Transverse colon (tissue), 4 donors: ENCODE measurements around the gene DLGAP1. TPM values are rescaled to one million over a fixed set of nuclear protein-coding genes. Genes with fewer than 3 reads are reported as not detected.

ENCODE experiments used
- DNase-seq: peaks from one replicate; pipeline ENCODE4 v3.0.0-alpha.2; 2019
- H3K27ac ChIP-seq, 4 donors: fragments of 200-600 bp; sonication (generic); 2 replicates each; pipeline ENCODE4 v1.5.1; 2016 to 2018; ENCODE audit warnings: inconsistent platforms in 4 of 4
- H3K27me3 ChIP-seq: fragments of 200-600 bp; sonication (generic); 2 replicates; pipeline ENCODE4 v1.5.1; 2017; ENCODE audit warnings: inconsistent platforms
- H3K36me3 ChIP-seq, 4 donors: fragments of 200-600 bp; sonication (generic); 2 replicates each; pipeline ENCODE4 v1.5.1; 2017 to 2019; ENCODE audit warnings: inconsistent platforms in 4 of 4
- H3K4me1 ChIP-seq, 4 donors: fragments of 200-600 bp; sonication (generic); 2 replicates each; pipeline ENCODE4 v1.5.1; 2017 to 2020; ENCODE audit warnings: inconsistent platforms in 4 of 4
- H3K4me3 ChIP-seq, 4 donors: fragments of 200-600 bp; sonication (generic); 1 replicate in 1 of 4; 2 replicates in 3 of 4; pipeline versions ENCODE4 v1.5.1 to v1.6.1; 2017 to 2019; ENCODE audit warnings: inconsistent platforms in 4 of 4
- H3K9me3 ChIP-seq, 2 donors: fragments of 200-600 bp; sonication (generic); 2 replicates each; pipeline ENCODE4 v1.5.1; 2017 to 2019; ENCODE audit warnings: inconsistent platforms in 2 of 2
- EP300 ChIP-seq: sonication (generic); formaldehyde crosslinking; IDR thresholded peaks from one replicate; pipeline ENCODE4 v1.6.1; 2017; ENCODE audit warnings: antibody characterized with exemption, low read depth
- POLR2A ChIP-seq: fragments of 450-650 bp; IDR thresholded peaks from one replicate; pipeline ENCODE4 v1.6.1; 2016; ENCODE audit warnings: antibody characterized with exemption, mild to moderate bottlenecking, moderate library complexity
- POLR2AphosphoS5 ChIP-seq, 3 donors: sonication (generic); formaldehyde crosslinking; IDR thresholded peaks; one replicate each; pipeline ENCODE4 v1.6.1; 2016; ENCODE audit warnings: antibody characterized with exemption in 3 of 3
- WGBS, 2 donors: methylation state at CpG; one replicate each; pipeline ENCODE4 v1.1.5; 2018; ENCODE audit warnings: low coverage in 1 of 2; 5-methylcytosine and 5-hydroxymethylcytosine counted together
- in situ Hi-C, 4 donors: fragments of 200-750 bp; cut with MboI; loops; one replicate each; pipeline versions ENCODE4 v1.15.0 to v1.15.1; 2017; ENCODE audit warnings: low sequenced_read_pairs in 3 of 4, low pct_ligation_motif_present in 1 of 4, low pct_unique_long_range_greater_than_20kb in 1 of 4
- intact Hi-C: fragments of 100-400 bp; cut with DNase I; formaldehyde crosslinking; loops from one replicate; pipeline ENCODE4 v1.15.1; 2023; ENCODE audit warnings: low total_unique reads
- total RNA-seq, 4 donors: library from RNA; depleted of rRNA; stranded (reverse); fragments of >200 nt; gene quantifications; one replicate each; pipeline ENCODE4 v1.1.0, GENCODE V29; 2016
- TF ChIP-seq, protein P1 (sequence below), 5 experiments: fragments of 200-600 bp in 3 of 5; fragments of 450-650 bp in 2 of 5; sonication (generic) in 3 of 5; IDR thresholded peaks; 1 replicate in 2 of 5; 2 replicates in 3 of 5; pipeline ENCODE4 v1.5.1; 2016 to 2017; ENCODE audit warnings: antibody characterized with exemption in 5 of 5, inconsistent platforms in 3 of 5, mild to moderate bottlenecking in 2 of 5, moderate library complexity in 1 of 5

DLGAP1 gene
- total RNA-seq, 4 donors from 2014 or later = 2.7 to 7.2 (median 3.3) TPM

DNA sequence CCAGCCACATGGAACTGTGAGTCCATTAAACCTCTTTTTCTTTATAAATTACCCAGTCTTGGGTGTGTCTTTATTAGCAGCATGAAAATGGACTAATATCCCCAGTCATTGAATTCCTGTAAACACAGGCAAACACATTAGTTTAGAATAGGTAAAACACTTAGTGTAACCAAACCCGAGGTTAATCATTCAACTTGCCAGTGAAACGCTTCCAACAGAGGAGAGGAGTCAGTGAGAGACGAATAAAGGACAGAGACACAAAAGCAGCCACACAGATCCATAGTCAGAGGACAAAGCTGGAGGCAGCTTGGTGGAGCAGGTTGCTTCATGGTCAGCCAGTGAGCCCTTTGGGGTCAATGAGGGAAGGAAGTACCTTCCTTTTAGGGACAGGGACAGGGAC lies 657.1 kb downstream of the DLGAP1 start:
- Histone ChIP-seq H3K27me3 (no peaks in the 10 kb centered on the region), H3K4me1 (no peaks in the 10 kb centered on the region), H3K27ac (no peak overlapping the region), H3K4me3 (no peak overlapping the region), H3K36me3 (no peaks in the 10 kb centered on the region), H3K9me3 (no peaks in the 10 kb centered on the region)
- TF ChIP-seq, protein P1, sequence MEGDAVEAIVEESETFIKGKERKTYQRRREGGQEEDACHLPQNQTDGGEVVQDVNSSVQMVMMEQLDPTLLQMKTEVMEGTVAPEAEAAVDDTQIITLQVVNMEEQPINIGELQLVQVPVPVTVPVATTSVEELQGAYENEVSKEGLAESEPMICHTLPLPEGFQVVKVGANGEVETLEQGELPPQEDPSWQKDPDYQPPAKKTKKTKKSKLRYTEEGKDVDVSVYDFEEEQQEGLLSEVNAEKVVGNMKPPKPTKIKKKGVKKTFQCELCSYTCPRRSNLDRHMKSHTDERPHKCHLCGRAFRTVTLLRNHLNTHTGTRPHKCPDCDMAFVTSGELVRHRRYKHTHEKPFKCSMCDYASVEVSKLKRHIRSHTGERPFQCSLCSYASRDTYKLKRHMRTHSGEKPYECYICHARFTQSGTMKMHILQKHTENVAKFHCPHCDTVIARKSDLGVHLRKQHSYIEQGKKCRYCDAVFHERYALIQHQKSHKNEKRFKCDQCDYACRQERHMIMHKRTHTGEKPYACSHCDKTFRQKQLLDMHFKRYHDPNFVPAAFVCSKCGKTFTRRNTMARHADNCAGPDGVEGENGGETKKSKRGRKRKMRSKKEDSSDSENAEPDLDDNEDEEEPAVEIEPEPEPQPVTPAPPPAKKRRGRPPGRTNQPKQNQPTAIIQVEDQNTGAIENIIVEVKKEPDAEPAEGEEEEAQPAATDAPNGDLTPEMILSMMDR (IDR thresholded peaks at IDR 0.05) = no peak
- TF ChIP-seq POLR2A = no peak
- TF ChIP-seq EP300 = no peak
- TF ChIP-seq POLR2AphosphoS5 (IDR thresholded peaks at IDR 0.05) = no peak
- in situ Hi-C loops (loop anchor here in 1 of 4 donors (25.0 kb wide), 1 partner anchor 189 kb away; no protein-coding TSS in a partner anchor), intact Hi-C loops (no loop called here)
- 75 to 77% methylated on average over 3 of the region's 3 CpGs for WGBS, 2 donors
- no peak for DNase-seq

DNA sequence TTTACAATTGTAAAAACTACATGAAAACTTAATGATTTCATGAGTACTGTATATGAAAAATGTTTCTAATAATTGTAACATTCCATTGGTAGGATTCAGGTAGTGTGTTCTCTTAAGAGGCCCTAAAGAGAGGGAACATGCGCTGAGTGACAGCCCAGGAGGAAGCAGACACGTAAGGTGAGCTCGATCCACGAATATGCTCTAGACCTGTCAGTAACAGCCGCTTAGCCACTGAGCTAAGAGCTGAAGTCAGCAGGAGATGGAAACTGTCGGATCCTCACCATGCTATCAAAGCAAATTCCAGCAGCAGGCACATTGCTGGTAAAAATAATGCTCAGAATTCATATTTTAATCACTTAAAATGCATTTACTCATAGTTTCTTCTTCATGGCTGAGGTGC lies 658.7 kb downstream of the DLGAP1 start:
- no peaks in the 10 kb centered on the region for H3K27me3 ChIP-seq
- no peak overlapping the region for H3K27ac ChIP-seq
- intact Hi-C loops (no loop called here), in situ Hi-C loops (loop anchor here in 1 of 4 donors (25.0 kb wide), 1 partner anchor 191 kb away; no protein-coding TSS in a partner anchor)
- H3K4me3 ChIP-seq = no peak overlapping the region
- no peaks in the 10 kb centered on the region for H3K36me3 ChIP-seq
- DNase-seq = no peak
- no peaks in the 10 kb centered on the region for H3K4me1 ChIP-seq
- TF ChIP-seq EP300 = no peak
- TF ChIP-seq POLR2AphosphoS5 (IDR thresholded peaks at IDR 0.05) = no peak
- TF ChIP-seq, protein P1 (IDR thresholded peaks at IDR 0.05) = no peak
- TF ChIP-seq POLR2A = no peak
- WGBS, 2 donors = 82 to 93% methylated on average over 6 of the region's 6 CpGs
- H3K9me3 ChIP-seq = no peaks in the 10 kb centered on the region

- 20 to 63% methylated on average over 1 to 9 of the region's 9 CpGs for WGBS, 2 donors
- Histone ChIP-seq H3K27ac (no peak overlapping the region), H3K9me3 (no peaks in the 10 kb centered on the region), H3K4me1 (no peaks in the 10 kb centered on the region), H3K36me3 (no peaks in the 10 kb centered on the region), H3K4me3 (no peak overlapping the region), H3K27me3 (no peaks in the 10 kb centered on the region)
- in situ Hi-C loops = loop anchor here in 1 of 4 donors (25.0 kb wide), 1 partner anchor 193 kb away; no protein-coding TSS in a partner anchor
- DNase-seq = no peak
- intact Hi-C loops = no loop called here
- TF ChIP-seq POLR2AphosphoS5 (IDR thresholded peaks at IDR 0.05) (no peak), EP300 (no peak), POLR2A (no peak)
- TF ChIP-seq, protein P1 (IDR thresholded peaks at IDR 0.05) = no peak
These were observed 660.4 kb downstream of the DLGAP1 start for GRCh38 chr18:3794537-3795348.

DNA sequence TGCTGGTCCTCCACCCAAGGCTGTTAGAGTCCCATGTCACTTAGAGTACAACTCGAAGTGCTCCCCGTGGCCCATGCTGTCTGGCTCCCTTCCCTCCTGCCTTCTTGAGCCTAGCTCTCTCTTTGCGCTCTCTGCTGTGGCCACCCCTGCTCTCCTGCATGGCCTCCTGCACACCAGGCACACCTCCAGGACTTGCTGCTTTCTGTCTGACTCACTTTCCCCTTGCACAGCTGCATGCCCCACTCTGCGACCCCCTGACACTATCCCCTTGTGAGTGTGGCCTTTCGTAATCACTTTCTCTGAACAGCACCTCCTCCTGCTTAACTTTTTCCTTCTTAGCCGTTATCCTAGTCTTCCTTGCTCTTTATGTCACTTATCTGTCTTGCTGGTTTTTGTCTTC lies 661.6 kb downstream of the DLGAP1 start:
- Histone ChIP-seq H3K27ac (no peak overlapping the region), H3K9me3 (no peaks in the 10 kb centered on the region), H3K4me1 (no peaks in the 10 kb centered on the region), H3K27me3 (no peaks in the 10 kb centered on the region), H3K36me3 (no peaks in the 10 kb centered on the region), H3K4me3 (no peak overlapping the region)
- 73 to 80% methylated on average over 3 to 6 of the region's 6 CpGs for WGBS, 2 donors
- TF ChIP-seq EP300 = no peak
- no peak for TF ChIP-seq POLR2A
- no peak for TF ChIP-seq POLR2AphosphoS5 (IDR thresholded peaks at IDR 0.05)
- TF ChIP-seq, protein P1 (IDR thresholded peaks at IDR 0.05) = no peak
- intact Hi-C loops = no loop called here
- no peak for DNase-seq
- in situ Hi-C loops = loop anchor here in 1 of 4 donors (25.0 kb wide), 1 partner anchor 194 kb away; no protein-coding TSS in a partner anchor
